Astrocyte (in vitro differentiated cells and primary cell): ENCODE measurements around the gene JAKMIP3. TPM values are rescaled to one million over a fixed set of nuclear protein-coding genes. Genes with fewer than 3 reads are reported as not detected.

Experiments
- DNase-seq: peaks from one replicate; pipeline ENCODE4 v3.0.0-alpha.2; 2010; ENCODE audit warnings: low read depth
- FAIRE-seq: peaks from 2 replicates; lab custom pipeline; 2011; peaks lifted over from hg19 to GRCh38; lab: Jason Lieb, UNC
- H2AFZ ChIP-seq: 2 replicates; pipeline ENCODE4 v1.6.0; 2012; ENCODE audit warnings: low read depth, low read length, inconsistent platforms
- H3K27ac ChIP-seq: 2 replicates; pipeline ENCODE4 v1.5.1; 2011; ENCODE audit warnings: low read depth, low read length, inconsistent platforms
- H3K27me3 ChIP-seq: 2 replicates; pipeline ENCODE4 v1.6.0; 2011; ENCODE audit warnings: low read length, inconsistent platforms; ENCODE audit not compliant: insufficient read depth
- H3K36me3 ChIP-seq: 2 replicates; pipeline ENCODE4 v1.5.1; 2011; ENCODE audit warnings: low read length, inconsistent platforms; ENCODE audit not compliant: insufficient read depth
- H3K4me1 ChIP-seq: 2 replicates; pipeline ENCODE4 v1.5.1; 2011; ENCODE audit warnings: low read length, inconsistent platforms; ENCODE audit not compliant: insufficient read depth
- H3K4me2 ChIP-seq: 2 replicates; pipeline ENCODE4 v1.6.0; 2012; ENCODE audit warnings: low read length, inconsistent platforms
- H3K4me3 ChIP-seq: 2 replicates; pipeline ENCODE4 v1.5.1; 2011; ENCODE audit warnings: low read depth, mild to moderate bottlenecking, low read length, inconsistent platforms; ENCODE audit not compliant: insufficient read depth
- H3K79me2 ChIP-seq: 2 replicates; pipeline ENCODE4 v1.6.0; 2012; ENCODE audit warnings: mild to moderate bottlenecking, low read length, inconsistent platforms; ENCODE audit not compliant: insufficient read depth
- H3K9ac ChIP-seq: 2 replicates; pipeline ENCODE4 v1.6.0; 2012; ENCODE audit warnings: mild to moderate bottlenecking, low read length, inconsistent platforms
- H3K9me3 ChIP-seq: 2 replicates; pipeline ENCODE4 v1.5.1; 2012; ENCODE audit warnings: low read depth, mild to moderate bottlenecking, low read length, inconsistent platforms; ENCODE audit not compliant: insufficient read depth
- H4K20me1 ChIP-seq: 2 replicates; pipeline ENCODE4 v1.6.0; 2012; ENCODE audit warnings: low read length, inconsistent platforms; ENCODE audit not compliant: insufficient read depth
- H3K27ac Mint-ChIP-seq: one replicate; pipeline ENCODE4 v1.8.0; 2021; ENCODE audit warnings: mild to moderate bottlenecking, mixed read lengths; ENCODE audit not compliant: unreplicated experiment
- H3K27me3 Mint-ChIP-seq: one replicate; pipeline ENCODE4 v1.8.0; 2021; ENCODE audit warnings: low read depth, mixed read lengths; ENCODE audit not compliant: unreplicated experiment
- H3K36me3 Mint-ChIP-seq: one replicate; pipeline ENCODE4 v1.8.0; 2021; ENCODE audit warnings: low read depth, mixed read lengths; ENCODE audit not compliant: unreplicated experiment
- H3K4me1 Mint-ChIP-seq: one replicate; pipeline ENCODE4 v1.8.0; 2021; ENCODE audit warnings: low read depth, mixed read lengths; ENCODE audit not compliant: unreplicated experiment
- H3K4me3 Mint-ChIP-seq: one replicate; pipeline ENCODE4 v1.8.0; 2021; ENCODE audit warnings: mild to moderate bottlenecking, moderate library complexity, mixed read lengths; ENCODE audit not compliant: unreplicated experiment
- H3K9me3 Mint-ChIP-seq: one replicate; pipeline ENCODE4 v1.8.0; 2021; ENCODE audit warnings: mild to moderate bottlenecking, mixed read lengths; ENCODE audit not compliant: unreplicated experiment
- CTCF ChIP-seq: IDR thresholded peaks from 2 replicates; pipeline ENCODE4 v1.5.1; 2011; ENCODE audit warnings: low read depth, mild to moderate bottlenecking, inconsistent platforms, low read length, moderate library complexity; ENCODE audit not compliant: insufficient read depth
- EZH2 ChIP-seq: IDR thresholded peaks from 2 replicates; pipeline ENCODE4 v1.6.1; 2012; ENCODE audit warnings: mild to moderate bottlenecking, low read length, inconsistent platforms; ENCODE audit not compliant: insufficient read depth
- total RNA-seq: library from RNA; stranded (reverse); gene quantifications from 2 replicates; pipeline ENCODE4 v1.2.1, GENCODE V29; 2021

The JAKMIP3 gene
- total RNA-seq, 1 donor from 2014 or later, result 0.54 TPM

- H3K4me1 Mint-ChIP-seq, result no peaks in the 10 kb centered on the region
- Histone ChIP-seq H3K4me3 (no peak overlapping the region), H3K4me2 (no peak overlapping the region), H3K27me3 (no peaks in the 10 kb centered on the region), H3K9me3 (peaks cover 6% of the 10 kb centered on the region), H2AFZ (no peak overlapping the region), H4K20me1 (no peaks in the 10 kb centered on the region), H3K4me1 (no peaks in the 10 kb centered on the region), H3K79me2 (no peaks in the 10 kb centered on the region), H3K36me3 (no peaks in the 10 kb centered on the region), H3K27ac (no peak overlapping the region), H3K9ac (no peak overlapping the region)
- no peak for FAIRE-seq
- no peak for DNase-seq
- no peak for TF ChIP-seq CTCF
- TF ChIP-seq EZH2, result no peak
- H3K36me3 Mint-ChIP-seq, result no peaks in the 10 kb centered on the region
- no peak overlapping the region for H3K27ac Mint-ChIP-seq
- H3K27me3 Mint-ChIP-seq, result peaks cover 51% of the 10 kb centered on the region
- H3K9me3 Mint-ChIP-seq, result no peaks in the 10 kb centered on the region
- no peak overlapping the region for H3K4me3 Mint-ChIP-seq
Observed at GRCh38 chr10:132102071-132102716, 36.4 kb downstream of the JAKMIP3 start.

GRCh38 chr10:132102717-132103110 is 37.0 kb downstream of the JAKMIP3 start:
- no peaks in the 10 kb centered on the region for H3K27me3 ChIP-seq
- no peak overlapping the region for H3K4me3 ChIP-seq
- FAIRE-seq, result no peak
- no peaks in the 10 kb centered on the region for H3K4me1 ChIP-seq
- H4K20me1 ChIP-seq, result no peaks in the 10 kb centered on the region
- H3K9me3 ChIP-seq, result peaks cover 6% of the 10 kb centered on the region
- no peak overlapping the region for H3K27ac Mint-ChIP-seq
- no peak overlapping the region for H3K4me3 Mint-ChIP-seq
- H3K4me1 Mint-ChIP-seq, result no peaks in the 10 kb centered on the region
- H3K9ac ChIP-seq, result no peak overlapping the region
- no peak overlapping the region for H3K27ac ChIP-seq
- no peaks in the 10 kb centered on the region for H3K36me3 ChIP-seq
- no peak overlapping the region for H2AFZ ChIP-seq
- no peaks in the 10 kb centered on the region for H3K36me3 Mint-ChIP-seq
- peaks cover 55% of the 10 kb centered on the region for H3K27me3 Mint-ChIP-seq
- DNase-seq, result no peak
- no peak overlapping the region for H3K4me2 ChIP-seq
- no peak for TF ChIP-seq EZH2
- TF ChIP-seq CTCF, result no peak
- no peaks in the 10 kb centered on the region for H3K9me3 Mint-ChIP-seq
- H3K79me2 ChIP-seq, result no peaks in the 10 kb centered on the region
